NB4 (cell line): Measurements from ENCODE around the gene TM9SF3.

ENCODE experiments used
- CTCF ChIP-seq: IDR thresholded peaks from one replicate; pipeline ENCODE4 v1.5.1; 2012; ENCODE audit warnings: low read depth, low read length
- POLR2A ChIP-seq: IDR thresholded peaks from 2 replicates; pipeline ENCODE4 v1.6.1; 2011; ENCODE audit warnings: mild to moderate bottlenecking; ENCODE audit not compliant: insufficient read length; ENCODE audit errors: extremely low read depth

GRCh38 chr10:96588060-96588554, 1.3 kb upstream of the TM9SF3 start:
- TF ChIP-seq CTCF = no peak
- no peak for TF ChIP-seq POLR2A
